Activated CD4-positive, alpha-beta T cell treated with anti-CD3 and anti-CD28 coated beads, Interleukin-2, amount 10 ng/mL, durations not matched to agents 24 days and 14 days (primary cell): ENCODE data around the gene GARIN1A. TPM values are rescaled to one million over a fixed set of nuclear protein-coding genes. Genes with fewer than 3 reads are reported as not detected.

ENCODE experiments used
- DNase-seq: peaks from one replicate; pipeline ENCODE4 v3.0.0; 2022
- H3K27ac Mint-ChIP-seq: one replicate; pipeline ENCODE4 v1.8.0; 2022; ENCODE audit warnings: mild to moderate bottlenecking, mixed read lengths
- H3K27me3 Mint-ChIP-seq: one replicate; pipeline ENCODE4 v1.8.0; 2022; ENCODE audit warnings: mixed read lengths
- H3K36me3 Mint-ChIP-seq: one replicate; pipeline ENCODE4 v1.8.0; 2022; ENCODE audit warnings: low read depth, mild to moderate bottlenecking, mixed read lengths
- H3K4me1 Mint-ChIP-seq: one replicate; pipeline ENCODE4 v1.8.0; 2021; ENCODE audit warnings: mixed read lengths
- H3K4me3 Mint-ChIP-seq: one replicate; pipeline ENCODE4 v1.8.0; 2022; ENCODE audit warnings: mild to moderate bottlenecking, moderate library complexity, mixed read lengths
- H3K9me3 Mint-ChIP-seq: one replicate; pipeline ENCODE4 v1.8.0; 2021; ENCODE audit warnings: mixed read lengths
- intact Hi-C: fragments of 100-400 bp; cut with micrococcal nuclease; formaldehyde crosslinking; loops from one replicate; pipeline ENCODE4 v1.15.1; 2023
- total RNA-seq: library from RNA; stranded (reverse); gene quantifications from 2 replicates; pipeline ENCODE4 v1.2.3, GENCODE V29; 2022

Gene GARIN1A
- total RNA-seq, 1 donor from 2014 or later: 0.37 TPM

- no peaks in the 10 kb centered on the region for H3K36me3 Mint-ChIP-seq
- H3K4me3 Mint-ChIP-seq: no peak overlapping the region
- DNase-seq: no peak
- H3K27me3 Mint-ChIP-seq: peaks cover 12% of the 10 kb centered on the region
- intact Hi-C loops: no loop called here
- H3K9me3 Mint-ChIP-seq: no peaks in the 10 kb centered on the region
- H3K4me1 Mint-ChIP-seq: no peaks in the 10 kb centered on the region
- no peak overlapping the region for H3K27ac Mint-ChIP-seq
These were observed 41.7 kb downstream of the GARIN1A start for GRCh38 chr7:128713794-128714193.

- Mint-ChIP-seq H3K27ac (no peak overlapping the region), H3K9me3 (no peaks in the 10 kb centered on the region), H3K27me3 (peaks cover 14% of the 10 kb centered on the region), H3K36me3 (no peaks in the 10 kb centered on the region), H3K4me1 (peaks cover 2% of the 10 kb centered on the region), H3K4me3 (no peak overlapping the region)
- no peak for DNase-seq
- intact Hi-C loops: no loop called here
These were observed 42.8 kb downstream of the GARIN1A start for GRCh38 chr7:128714701-128715495.

- intact Hi-C loops: no loop called here
- Mint-ChIP-seq H3K4me1 (peaks cover 2% of the 10 kb centered on the region), H3K4me3 (no peak overlapping the region), H3K27me3 (peaks cover 17% of the 10 kb centered on the region), H3K27ac (no peak overlapping the region), H3K9me3 (no peaks in the 10 kb centered on the region), H3K36me3 (no peaks in the 10 kb centered on the region)
- DNase-seq: no peak
These were observed 47.0 kb downstream of the GARIN1A start for GRCh38 chr7:128718967-128719642.

- intact Hi-C loops: loop anchor here (10.0 kb wide), 1 partner anchor 553 kb away; no protein-coding TSS in a partner anchor
- DNase-seq: no peak
- H3K4me3 Mint-ChIP-seq: no peak overlapping the region
- H3K27ac Mint-ChIP-seq: no peak overlapping the region
- no peaks in the 10 kb centered on the region for H3K36me3 Mint-ChIP-seq
- no peaks in the 10 kb centered on the region for H3K9me3 Mint-ChIP-seq
- H3K4me1 Mint-ChIP-seq: peaks cover 2% of the 10 kb centered on the region
- H3K27me3 Mint-ChIP-seq: peaks cover 27% of the 10 kb centered on the region
These were observed 49.3 kb downstream of the GARIN1A start for GRCh38 chr7:128721376-128721775.

Other genes starting within 250 kb of the GARIN1A start
- 171 TPM in 2 replicates for gene HILPDA, start 216.4 kb upstream of the GARIN1A start, total RNA-seq
- 61.1 and 71.3 TPM in 2 replicates for gene METTL2B, start 195.5 kb upstream of the GARIN1A start, total RNA-seq
- gene CALU, start 67.1 kb downstream of the GARIN1A start, total RNA-seq: 56.2 and 57.2 TPM in 2 replicates
- gene OPN1SW, start 103.5 kb downstream of the GARIN1A start, total RNA-seq: not detected in 2 replicates
- gene CCDC136, start 119.7 kb downstream of the GARIN1A start, total RNA-seq: 9.2 and 10.6 TPM in 2 replicates
- 0.02 and 0.09 TPM in 2 replicates for gene FLNC, start 158.1 kb downstream of the GARIN1A start, total RNA-seq
- gene ATP6V1F, start 190.6 kb downstream of the GARIN1A start, total RNA-seq: 127 and 132 TPM in 2 replicates
- 0.09 and 0.17 TPM in 2 replicates for gene KCP, start 238.4 kb downstream of the GARIN1A start, total RNA-seq